Activated naive CD8-positive, alpha-beta T cell (primary cell): ENCODE measurements around the gene SLC44A1.
"Not testable (repeated sequence)": the region's sequence is repeated elsewhere in the genome, so short reads cannot be mapped to it uniquely, and the experiment has no call there.

ENCODE experiments used
- H3K27ac Mint-ChIP-seq: one replicate; pipeline ENCODE4 v1.8.0; 2021; ENCODE audit warnings: mixed read lengths
- H3K27me3 Mint-ChIP-seq: one replicate; pipeline ENCODE4 v1.8.0; 2021; ENCODE audit warnings: mixed read lengths
- H3K36me3 Mint-ChIP-seq: one replicate; pipeline ENCODE4 v1.8.0; 2021; ENCODE audit warnings: mixed read lengths
- H3K4me1 Mint-ChIP-seq: one replicate; pipeline ENCODE4 v1.8.0; 2021; ENCODE audit warnings: low read depth, mixed read lengths
- H3K4me3 Mint-ChIP-seq: one replicate; pipeline ENCODE4 v1.8.0; 2021; ENCODE audit warnings: mild to moderate bottlenecking, mixed read lengths
- H3K9me3 Mint-ChIP-seq: one replicate; pipeline ENCODE4 v1.8.0; 2021; ENCODE audit warnings: low read depth, mixed read lengths

The SLC44A1 gene

GRCh38 chr9:105251733-105252404 lies 7.4 kb downstream of the SLC44A1 start:
- Mint-ChIP-seq H3K4me1 (peaks cover 2% of the 10 kb centered on the region), H3K27ac (no peak overlapping the region), H3K9me3 (no peaks in the 10 kb centered on the region), H3K27me3 (no peaks in the 10 kb centered on the region), H3K4me3 (no peak overlapping the region), H3K36me3 (no peaks in the 10 kb centered on the region)

GRCh38 chr9:105252405-105252756 lies 7.9 kb downstream of the SLC44A1 start:
- no peak overlapping the region for H3K27ac Mint-ChIP-seq
- H3K27me3 Mint-ChIP-seq, result no peaks in the 10 kb centered on the region
- H3K36me3 Mint-ChIP-seq, result no peaks in the 10 kb centered on the region
- H3K4me3 Mint-ChIP-seq, result no peak overlapping the region
- H3K4me1 Mint-ChIP-seq, result peaks cover 2% of the 10 kb centered on the region
- H3K9me3 Mint-ChIP-seq, result no peaks in the 10 kb centered on the region

- Mint-ChIP-seq H3K27me3 (no peaks in the 10 kb centered on the region), H3K36me3 (peaks cover 2% of the 10 kb centered on the region), H3K4me1 (peaks cover 5% of the 10 kb centered on the region), H3K4me3 (no peak overlapping the region), H3K9me3 (no peaks in the 10 kb centered on the region), H3K27ac (no peak overlapping the region)
These were observed 9.8 kb downstream of the SLC44A1 start for GRCh38 chr9:105254226-105254625.

- no peaks in the 10 kb centered on the region for H3K9me3 Mint-ChIP-seq
- peaks cover 8% of the 10 kb centered on the region for H3K4me1 Mint-ChIP-seq
- no peak overlapping the region for H3K4me3 Mint-ChIP-seq
- H3K36me3 Mint-ChIP-seq, result peaks cover 2% of the 10 kb centered on the region
- no peaks in the 10 kb centered on the region for H3K27me3 Mint-ChIP-seq
- no peak overlapping the region for H3K27ac Mint-ChIP-seq
These were observed 11.0 kb downstream of the SLC44A1 start for GRCh38 chr9:105255421-105255820.

- not testable (repeated sequence) for H3K27me3 Mint-ChIP-seq, H3K9me3 Mint-ChIP-seq, H3K36me3 Mint-ChIP-seq, H3K4me3 Mint-ChIP-seq, H3K27ac Mint-ChIP-seq, H3K4me1 Mint-ChIP-seq
These were observed 12.1 kb downstream of the SLC44A1 start for GRCh38 chr9:105256569-105256968.

GRCh38 chr9:105257809-105258208 lies 13.4 kb downstream of the SLC44A1 start:
- H3K9me3 Mint-ChIP-seq, result no peaks in the 10 kb centered on the region
- H3K27me3 Mint-ChIP-seq, result no peaks in the 10 kb centered on the region
- peaks cover 8% of the 10 kb centered on the region for H3K4me1 Mint-ChIP-seq
- no peak overlapping the region for H3K4me3 Mint-ChIP-seq
- H3K27ac Mint-ChIP-seq, result no peak overlapping the region
- peaks cover 2% of the 10 kb centered on the region for H3K36me3 Mint-ChIP-seq

GRCh38 chr9:105258225-105258737 lies 13.8 kb downstream of the SLC44A1 start:
- Mint-ChIP-seq H3K27me3 (no peaks in the 10 kb centered on the region), H3K36me3 (peaks cover 2% of the 10 kb centered on the region), H3K4me3 (no peak overlapping the region), H3K27ac (no peak overlapping the region), H3K4me1 (peaks cover 8% of the 10 kb centered on the region), H3K9me3 (no peaks in the 10 kb centered on the region)

- H3K4me3 Mint-ChIP-seq, result no peak overlapping the region
- H3K27ac Mint-ChIP-seq, result no peak overlapping the region
- H3K9me3 Mint-ChIP-seq, result no peaks in the 10 kb centered on the region
- H3K4me1 Mint-ChIP-seq, result peaks cover 8% of the 10 kb centered on the region
- peaks cover 2% of the 10 kb centered on the region for H3K36me3 Mint-ChIP-seq
- no peaks in the 10 kb centered on the region for H3K27me3 Mint-ChIP-seq
These were observed 14.8 kb downstream of the SLC44A1 start for GRCh38 chr9:105259274-105259673.

- H3K36me3 Mint-ChIP-seq, result peaks cover 2% of the 10 kb centered on the region
- no peaks in the 10 kb centered on the region for H3K27me3 Mint-ChIP-seq
- H3K27ac Mint-ChIP-seq, result no peak overlapping the region
- H3K4me3 Mint-ChIP-seq, result no peak overlapping the region
- H3K4me1 Mint-ChIP-seq, result peaks cover 12% of the 10 kb centered on the region
- no peaks in the 10 kb centered on the region for H3K9me3 Mint-ChIP-seq
These were observed 15.5 kb downstream of the SLC44A1 start for GRCh38 chr9:105259731-105260612.

- H3K9me3 Mint-ChIP-seq, result no peaks in the 10 kb centered on the region
- H3K4me3 Mint-ChIP-seq, result no peak overlapping the region
- peaks cover 8% of the 10 kb centered on the region for H3K36me3 Mint-ChIP-seq
- no peak overlapping the region for H3K27ac Mint-ChIP-seq
- peaks cover 11% of the 10 kb centered on the region for H3K4me1 Mint-ChIP-seq
- no peaks in the 10 kb centered on the region for H3K27me3 Mint-ChIP-seq
These were observed 18.0 kb downstream of the SLC44A1 start for GRCh38 chr9:105262497-105262896.

- peaks cover 6% of the 10 kb centered on the region for H3K4me1 Mint-ChIP-seq
- no peaks in the 10 kb centered on the region for H3K27me3 Mint-ChIP-seq
- H3K9me3 Mint-ChIP-seq, result no peaks in the 10 kb centered on the region
- H3K36me3 Mint-ChIP-seq, result peaks cover 6% of the 10 kb centered on the region
- no peak overlapping the region for H3K4me3 Mint-ChIP-seq
- no peak overlapping the region for H3K27ac Mint-ChIP-seq
These were observed 19.9 kb downstream of the SLC44A1 start for GRCh38 chr9:105264380-105264779.

- H3K27ac Mint-ChIP-seq, H3K27me3 Mint-ChIP-seq, H3K9me3 Mint-ChIP-seq, H3K4me3 Mint-ChIP-seq: not testable (repeated sequence)
- Mint-ChIP-seq H3K36me3 (peaks cover 13% of the 10 kb centered on the region), H3K4me1 (peaks cover 12% of the 10 kb centered on the region)
These were observed 23.8 kb downstream of the SLC44A1 start for GRCh38 chr9:105268254-105268653.

- Mint-ChIP-seq H3K27ac (no peak overlapping the region), H3K36me3 (peaks cover 16% of the 10 kb centered on the region), H3K27me3 (no peaks in the 10 kb centered on the region), H3K4me3 (no peak overlapping the region), H3K4me1 (peaks cover 8% of the 10 kb centered on the region), H3K9me3 (no peaks in the 10 kb centered on the region)
These were observed 25.1 kb downstream of the SLC44A1 start for GRCh38 chr9:105269593-105269992.

GRCh38 chr9:105270711-105271110 lies 26.3 kb downstream of the SLC44A1 start:
- H3K9me3 Mint-ChIP-seq, result no peaks in the 10 kb centered on the region
- no peaks in the 10 kb centered on the region for H3K27me3 Mint-ChIP-seq
- no peak overlapping the region for H3K4me3 Mint-ChIP-seq
- H3K27ac Mint-ChIP-seq, result no peak overlapping the region
- peaks cover 8% of the 10 kb centered on the region for H3K4me1 Mint-ChIP-seq
- peaks cover 10% of the 10 kb centered on the region for H3K36me3 Mint-ChIP-seq

GRCh38 chr9:105273731-105274130 lies 29.3 kb downstream of the SLC44A1 start:
- no peaks in the 10 kb centered on the region for H3K27me3 Mint-ChIP-seq
- no peak overlapping the region for H3K4me3 Mint-ChIP-seq
- no peak overlapping the region for H3K27ac Mint-ChIP-seq
- peaks cover 8% of the 10 kb centered on the region for H3K4me1 Mint-ChIP-seq
- H3K9me3 Mint-ChIP-seq, result no peaks in the 10 kb centered on the region
- H3K36me3 Mint-ChIP-seq, result peaks cover 10% of the 10 kb centered on the region
